ENCODE data around the gene ZBTB7C.

Gene ZBTB7C

GRCh38 chr18:48051945-48052840 is 357.0 kb downstream of the ZBTB7C start:
- H3K9me3 Mint-ChIP-seq, result no peaks in the 10 kb centered on the region
- H3K36me3 Mint-ChIP-seq (ENCODE audit: low read depth), result no peaks in the 10 kb centered on the region
- H3K27ac Mint-ChIP-seq, result peak overlapping the region; percentile 29 to 80 (median 74)
- H3K4me1 Mint-ChIP-seq, result peaks cover 54% of the 10 kb centered on the region
- TF ChIP-seq CTCF (IDR thresholded peaks at IDR 0.05; ENCODE audit: unreplicated experiment in 3 of 3), result no peak
- peaks cover 13% of the 10 kb centered on the region for H3K27me3 Mint-ChIP-seq (ENCODE audit: low read depth)
- no peak overlapping the region for H3K4me3 Mint-ChIP-seq

- no peak overlapping the region for H3K4me3 Mint-ChIP-seq
- H3K36me3 Mint-ChIP-seq (ENCODE audit: low read depth), result no peaks in the 10 kb centered on the region
- H3K4me1 Mint-ChIP-seq, result peaks cover 53% of the 10 kb centered on the region
- H3K27ac Mint-ChIP-seq, result peak overlapping the region; percentile 74 to 80 (median 77)
- H3K9me3 Mint-ChIP-seq, result peaks cover 2% of the 10 kb centered on the region
- H3K27me3 Mint-ChIP-seq (ENCODE audit: low read depth), result peaks cover 9% of the 10 kb centered on the region
- TF ChIP-seq CTCF (IDR thresholded peaks at IDR 0.05; ENCODE audit: unreplicated experiment in 3 of 3), result no peak
Observed at GRCh38 chr18:48050176-48050575, 359.0 kb downstream of the ZBTB7C start.

GRCh38 chr18:48049757-48050156 is 359.4 kb downstream of the ZBTB7C start:
- Mint-ChIP-seq H3K9me3 (peaks cover 2% of the 10 kb centered on the region), H3K4me3 (no peak overlapping the region), H3K36me3 (ENCODE audit: low read depth) (no peaks in the 10 kb centered on the region), H3K27me3 (ENCODE audit: low read depth) (peaks cover 9% of the 10 kb centered on the region), H3K27ac (no peak overlapping the region), H3K4me1 (peaks cover 51% of the 10 kb centered on the region)
- no peak for TF ChIP-seq CTCF (IDR thresholded peaks at IDR 0.05; ENCODE audit: unreplicated experiment in 3 of 3)

- Mint-ChIP-seq H3K9me3 (peaks cover 2% of the 10 kb centered on the region), H3K27ac (peak overlapping the region in 1 of 3 experiments; percentile 35), H3K27me3 (ENCODE audit: low read depth) (peaks cover 6% of the 10 kb centered on the region), H3K4me1 (peaks cover 38% of the 10 kb centered on the region), H3K4me3 (no peak overlapping the region), H3K36me3 (ENCODE audit: low read depth) (peaks cover 4% of the 10 kb centered on the region)
- no peak for TF ChIP-seq CTCF (IDR thresholded peaks at IDR 0.05; ENCODE audit: unreplicated experiment in 3 of 3)
Observed at GRCh38 chr18:48048251-48048650, 360.9 kb downstream of the ZBTB7C start.

GRCh38 chr18:48046843-48047242 is 362.3 kb downstream of the ZBTB7C start:
- H3K4me3 Mint-ChIP-seq, result no peak overlapping the region
- H3K9me3 Mint-ChIP-seq, result peaks cover 6% of the 10 kb centered on the region
- H3K4me1 Mint-ChIP-seq, result peaks cover 25% of the 10 kb centered on the region
- peaks cover 6% of the 10 kb centered on the region for H3K27me3 Mint-ChIP-seq (ENCODE audit: low read depth)
- peaks cover 9% of the 10 kb centered on the region for H3K36me3 Mint-ChIP-seq (ENCODE audit: low read depth)
- TF ChIP-seq CTCF (IDR thresholded peaks at IDR 0.05; ENCODE audit: unreplicated experiment in 3 of 3), result no peak
- H3K27ac Mint-ChIP-seq, result peak overlapping the region; percentile 67 to 83 (median 69)

GRCh38 chr18:48045744-48046143 is 363.4 kb downstream of the ZBTB7C start:
- peaks cover 4% of the 10 kb centered on the region for H3K27me3 Mint-ChIP-seq (ENCODE audit: low read depth)
- H3K36me3 Mint-ChIP-seq (ENCODE audit: low read depth), result peaks cover 9% of the 10 kb centered on the region
- H3K9me3 Mint-ChIP-seq, result peaks cover 6% of the 10 kb centered on the region
- H3K4me1 Mint-ChIP-seq, result peaks cover 14% of the 10 kb centered on the region
- TF ChIP-seq CTCF (IDR thresholded peaks at IDR 0.05; ENCODE audit: unreplicated experiment in 3 of 3), result no peak
- no peak overlapping the region for H3K4me3 Mint-ChIP-seq
- peak overlapping the region in 2 of 3 experiments; percentile 53 to 83 for H3K27ac Mint-ChIP-seq

Data from nephron (organoid).